HG03521 (cell line): ENCODE data around the gene PCED1A.

Source experiments
- ATAC-seq: cut with Tn5 transposase; IDR thresholded peaks from one replicate; pipeline ENCODE4 v1.9.1; 2021; ENCODE audit warnings: mild to moderate bottlenecking, moderate library complexity; ENCODE audit not compliant: unreplicated experiment

The PCED1A gene

DNA sequence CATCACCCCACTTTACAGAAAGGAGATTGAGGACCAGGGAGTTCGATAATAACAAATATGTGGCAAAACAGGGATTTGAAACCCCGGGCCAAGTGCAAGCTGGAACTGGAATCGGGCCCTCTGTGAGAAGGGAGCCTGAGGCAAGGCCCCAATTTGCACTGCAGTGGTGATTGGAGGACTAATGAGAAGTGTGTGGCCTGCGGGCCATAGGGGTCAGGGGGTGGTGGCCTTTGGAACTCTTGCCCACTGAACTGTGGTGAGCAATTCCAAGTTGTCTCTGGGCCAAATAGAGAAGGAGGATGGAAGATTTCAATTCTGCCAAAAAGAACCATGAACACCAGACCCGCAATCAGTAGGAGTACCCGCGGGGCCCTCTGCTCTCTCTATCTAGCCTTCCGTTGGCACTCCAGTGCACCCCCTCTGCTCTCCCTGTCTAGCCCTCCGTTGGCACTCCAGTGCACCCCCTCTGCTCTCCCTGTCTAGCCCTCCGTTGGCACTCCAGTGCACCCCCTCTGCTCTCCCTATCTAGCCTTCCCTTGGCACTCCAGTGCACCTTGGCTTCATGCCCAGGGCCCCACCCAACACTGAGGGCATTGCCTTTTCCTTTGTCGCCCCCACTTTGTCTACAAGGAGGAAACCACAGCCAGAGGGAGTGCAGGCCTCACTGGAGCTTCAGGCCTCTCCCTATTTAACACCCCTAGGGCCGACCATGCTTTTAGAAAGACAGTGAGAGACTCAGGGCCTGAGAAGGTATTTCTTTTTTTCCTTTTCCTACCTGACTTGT lies 26.8 kb upstream of the PCED1A start:
- ATAC-seq = no peak

DNA sequence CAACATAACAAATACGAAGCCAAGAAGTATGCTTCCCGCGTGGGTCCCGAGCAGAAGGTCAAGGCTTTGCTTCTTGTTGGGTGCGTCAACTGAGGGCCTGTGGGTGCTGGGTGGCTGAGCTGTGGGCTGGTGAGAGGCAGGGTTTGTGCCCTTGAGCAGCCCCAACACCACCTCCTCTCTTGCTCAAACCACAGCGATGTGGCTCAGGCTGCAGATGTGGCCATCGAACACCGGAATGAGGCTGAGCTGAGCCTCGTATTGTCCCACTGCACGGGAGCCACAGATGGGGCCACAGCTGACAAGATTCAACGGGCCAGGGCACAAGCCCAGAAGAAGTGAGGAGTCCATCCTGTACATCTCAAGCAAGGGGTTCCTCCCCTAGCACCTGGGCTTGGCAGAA lies 25.8 kb upstream of the PCED1A start:
- ATAC-seq = no peak

DNA sequence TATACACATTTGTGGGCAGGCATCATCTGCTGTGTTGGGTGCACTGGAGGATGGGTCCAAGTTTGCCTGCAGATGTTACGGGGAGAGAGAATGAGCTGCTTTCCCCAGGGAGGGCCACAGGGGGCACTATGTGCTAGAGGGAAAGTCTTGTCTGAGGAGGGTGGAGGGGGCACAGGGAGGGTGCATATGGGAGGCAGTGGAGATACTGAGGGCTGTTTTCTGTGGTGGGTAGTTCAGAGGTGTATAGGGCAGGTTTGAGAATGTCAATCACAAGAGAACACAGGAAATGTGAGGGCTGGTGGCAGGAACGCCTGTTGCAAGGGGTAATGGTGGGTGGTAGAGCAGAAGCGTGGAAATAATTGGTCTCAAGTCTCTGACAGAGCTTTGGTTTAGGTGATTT lies 25.2 kb upstream of the PCED1A start:
- ATAC-seq = no peak

- no peak for ATAC-seq
Observed at GRCh38 chr20:2865101-2865500, 24.6 kb upstream of the PCED1A start.

DNA sequence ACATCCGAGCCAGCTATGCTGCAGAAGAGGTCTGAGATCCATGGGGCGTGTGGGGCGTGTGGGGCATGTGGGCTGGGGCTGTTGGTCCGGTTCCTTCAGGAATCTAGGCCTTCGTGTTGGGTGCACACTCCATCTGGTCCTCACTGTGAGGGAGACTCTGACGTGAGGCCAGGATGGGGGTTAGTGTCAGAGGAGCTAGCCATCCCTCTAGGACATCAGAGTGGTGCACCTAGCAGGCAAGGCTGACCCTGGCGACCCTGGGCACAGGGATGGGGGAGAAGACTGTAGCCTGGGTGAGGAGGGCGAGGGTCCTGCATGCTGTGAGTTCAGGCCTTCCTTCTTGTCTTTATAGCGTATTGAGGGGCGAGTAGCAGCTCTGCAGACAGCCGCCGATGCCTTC lies 24.2 kb upstream of the PCED1A start:
- no peak for ATAC-seq

GRCh38 chr20:2859330-2860121 lies 19.1 kb upstream of the PCED1A start:
- no peak for ATAC-seq

DNA sequence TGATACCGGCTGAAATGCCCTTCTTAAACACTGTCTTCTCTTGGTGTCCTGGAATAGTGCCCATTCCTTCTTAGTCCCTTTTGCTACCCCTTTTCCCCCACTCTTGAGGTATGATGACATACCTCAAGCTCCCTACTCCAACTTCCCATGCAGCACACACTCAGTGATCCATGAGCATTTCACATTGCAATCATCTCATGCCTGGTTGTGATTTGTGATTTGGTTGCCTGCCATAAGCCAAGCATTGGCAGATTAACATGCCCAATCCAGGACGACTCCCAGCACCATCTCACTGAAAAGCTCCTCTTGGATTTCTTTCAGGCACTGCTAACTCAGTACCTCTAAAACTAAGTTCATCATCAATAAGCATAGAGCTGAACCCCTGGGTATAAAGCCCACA lies 18.1 kb upstream of the PCED1A start:
- no peak for ATAC-seq

DNA sequence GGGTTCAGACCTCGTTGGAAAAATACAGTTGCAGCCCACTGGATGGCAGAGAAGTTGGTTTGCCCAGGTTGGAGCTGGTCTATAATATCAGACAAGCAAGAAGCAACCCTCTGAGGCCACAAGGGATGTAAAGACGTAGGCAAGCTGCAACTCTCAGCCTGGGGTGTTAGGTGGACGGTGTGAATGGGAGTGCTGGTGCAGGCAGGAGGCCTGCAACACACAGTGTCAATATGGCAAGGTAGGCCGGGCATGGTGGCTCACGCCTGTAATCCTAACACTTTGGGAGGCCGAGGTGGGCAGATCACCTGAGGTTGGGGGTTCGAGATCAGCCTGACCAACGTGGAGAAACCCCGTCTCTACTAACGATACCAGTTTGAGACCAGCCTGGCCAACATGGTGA lies 10.6 kb upstream of the PCED1A start:
- ATAC-seq = no peak

GRCh38 chr20:2849529-2849928 lies 9.1 kb upstream of the PCED1A start:
- no peak for ATAC-seq

GRCh38 chr20:2847802-2848201 lies 7.3 kb upstream of the PCED1A start:
- ATAC-seq = no peak

GRCh38 chr20:2846698-2847097 lies 6.2 kb upstream of the PCED1A start:
- no peak for ATAC-seq

- ATAC-seq = no peak
Observed at GRCh38 chr20:2845607-2846006, 5.2 kb upstream of the PCED1A start.

DNA sequence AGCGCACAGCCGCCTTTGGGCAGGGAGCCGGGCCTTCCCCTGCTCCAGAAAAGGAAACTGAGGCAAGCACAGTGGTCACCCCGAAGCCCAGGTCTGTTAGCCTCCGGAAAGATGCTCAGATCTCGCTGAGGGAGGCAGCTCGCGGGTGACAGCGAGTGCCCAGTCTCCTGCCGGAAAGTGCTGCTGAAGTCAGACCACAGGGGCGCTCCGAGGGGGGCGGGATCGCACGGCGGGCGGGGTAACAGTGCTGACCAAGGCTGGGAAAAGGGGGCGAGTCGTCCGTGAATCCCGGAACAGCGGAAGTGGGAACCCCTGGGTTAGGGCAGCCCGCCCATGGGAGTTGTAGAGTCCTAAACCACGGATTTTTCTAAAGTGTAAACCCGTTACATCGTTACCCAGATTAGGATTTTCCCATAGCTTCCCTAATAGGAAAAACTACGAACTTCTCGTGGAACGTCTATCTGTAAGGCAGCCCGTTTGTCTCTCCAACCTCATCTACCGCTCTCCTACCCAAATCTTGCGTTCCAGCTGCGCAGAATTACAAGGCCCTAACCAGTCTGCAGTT lies 594 bp upstream of the PCED1A start:
- peak; percentile 21 for ATAC-seq

- no peak for ATAC-seq
Observed at GRCh38 chr20:2839732-2840137, 720 bp downstream of the PCED1A start.

GRCh38 chr20:2838847-2839671 lies 1.4 kb downstream of the PCED1A start:
- no peak for ATAC-seq

GRCh38 chr20:2838170-2838797 lies 2.2 kb downstream of the PCED1A start:
- no peak for ATAC-seq

- ATAC-seq = no peak
Observed at GRCh38 chr20:2837221-2837960, 3.1 kb downstream of the PCED1A start.

DNA sequence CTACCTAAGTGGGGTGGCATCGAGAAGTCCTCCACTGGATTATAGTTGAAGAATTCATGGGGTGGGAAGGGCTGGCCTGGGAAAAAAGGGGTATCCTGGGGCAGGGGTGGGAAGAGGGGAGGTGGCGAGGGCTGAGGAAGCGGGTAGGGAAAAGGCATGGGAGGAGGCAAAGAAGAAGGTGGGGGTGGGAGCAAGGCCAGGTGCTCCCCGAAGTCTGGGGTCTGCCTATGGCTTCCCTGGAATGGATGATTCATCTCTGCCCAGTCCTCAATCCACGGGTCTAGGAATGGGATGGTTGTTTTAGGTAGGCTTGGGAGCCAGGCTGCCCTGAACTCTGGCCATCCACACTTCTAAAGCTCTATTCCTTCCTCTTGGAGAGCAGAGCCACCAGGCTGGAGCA lies 4.4 kb downstream of the PCED1A start:
- ATAC-seq = no peak

DNA sequence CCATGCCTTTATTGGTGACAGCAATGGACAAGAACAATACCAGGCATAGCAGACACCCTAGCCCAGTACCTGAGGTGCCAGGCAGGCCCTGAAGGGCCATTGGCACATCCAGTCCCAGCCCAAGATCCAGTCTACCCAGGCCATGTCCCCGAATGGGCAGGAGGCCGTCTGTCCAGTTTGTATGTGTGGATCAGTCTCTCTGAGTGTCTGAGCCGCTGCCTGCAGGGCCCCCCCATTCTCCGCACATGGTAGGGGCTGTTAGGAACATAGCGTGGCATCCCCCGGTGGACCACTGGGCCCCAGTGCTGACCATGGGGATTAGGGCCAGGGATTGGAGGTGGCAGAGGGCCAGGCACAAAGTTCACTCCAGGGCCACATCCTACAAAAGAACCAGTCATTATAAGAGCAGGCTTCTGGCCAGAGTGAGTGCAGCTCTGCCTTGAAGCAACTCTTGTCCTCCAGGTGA lies 5.1 kb downstream of the PCED1A start:
- no peak for ATAC-seq
